Left ventricle myocardium inferior (tissue), 1 donor: ENCODE measurements around the gene SLC26A1. TPM values are rescaled to one million over a fixed set of nuclear protein-coding genes. Genes with fewer than 3 reads are reported as not detected.

Experiments used
- DNase-seq: peaks from one replicate; pipeline ENCODE4 v3.0.0-alpha.2; 2020
- H3K27ac ChIP-seq: fragments of 200-600 bp; replicated peaks from 2 replicates; pipeline ENCODE4 v1.8.0; 2021
- H3K27me3 ChIP-seq: fragments of 200-600 bp; 2 replicates; pipeline ENCODE4 v1.8.0; 2021; ENCODE audit warnings: low read depth
- H3K36me3 ChIP-seq: fragments of 200-600 bp; 2 replicates; pipeline ENCODE4 v1.8.0; 2021
- H3K4me1 ChIP-seq: fragments of 200-600 bp; 2 replicates; pipeline ENCODE4 v1.8.0; 2021
- H3K4me3 ChIP-seq: fragments of 200-600 bp; 2 replicates; pipeline ENCODE4 v1.8.0; 2021; ENCODE audit warnings: mild to moderate bottlenecking, moderate library complexity
- H3K9me3 ChIP-seq: fragments of 200-600 bp; replicated peaks from 2 replicates; pipeline ENCODE4 v1.8.0; 2021
- intact Hi-C: fragments of 100-400 bp; cut with micrococcal nuclease; formaldehyde crosslinking; loops from one replicate; pipeline ENCODE4 v1.11.0; 2022
- total RNA-seq: library from RNA; stranded (reverse); fragmentation: NEBNext Ultra II Directional; extraction: Animal tissue kit (Norgen Biotek cat#: 25700); gene quantifications from one replicate; pipeline ENCODE4 v1.2.1, GENCODE V29; 2021
- TF ChIP-seq, protein P1 (sequence below): fragments of 200-600 bp; IDR thresholded peaks from 2 replicates; pipeline ENCODE4 v1.8.0; 2021; ENCODE audit warnings: antibody characterized with exemption, mild to moderate bottlenecking, borderline replicate concordance
- donor health status: DM: no; HTN: yes; CAD: no; lungs with severe emphysema.

The SLC26A1 gene
- total RNA-seq, 1 donor from 2014 or later, result not detected

DNA sequence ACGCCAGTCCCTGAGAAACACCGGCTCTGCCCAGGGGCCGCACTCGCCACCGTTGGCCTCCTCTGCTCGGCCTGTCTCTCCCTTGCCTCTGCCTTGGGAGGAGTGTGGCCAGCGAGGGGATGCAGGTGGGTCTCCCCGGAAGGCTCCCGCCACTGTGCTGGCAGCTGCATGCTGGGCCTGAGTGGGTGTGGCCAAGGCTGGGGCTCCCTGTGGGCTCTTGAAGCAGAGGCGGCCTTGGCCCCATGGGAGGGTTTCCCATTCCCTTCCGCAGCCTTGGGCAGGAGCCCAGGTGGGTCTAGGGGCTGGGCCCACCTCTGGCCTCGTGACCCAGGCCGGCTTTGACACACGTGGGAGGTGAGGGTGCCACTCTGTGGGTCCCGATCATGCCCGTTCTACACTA, 37.4 kb upstream of the SLC26A1 start:
- H3K27ac ChIP-seq, result no peak overlapping the region
- TF ChIP-seq, protein P1, sequence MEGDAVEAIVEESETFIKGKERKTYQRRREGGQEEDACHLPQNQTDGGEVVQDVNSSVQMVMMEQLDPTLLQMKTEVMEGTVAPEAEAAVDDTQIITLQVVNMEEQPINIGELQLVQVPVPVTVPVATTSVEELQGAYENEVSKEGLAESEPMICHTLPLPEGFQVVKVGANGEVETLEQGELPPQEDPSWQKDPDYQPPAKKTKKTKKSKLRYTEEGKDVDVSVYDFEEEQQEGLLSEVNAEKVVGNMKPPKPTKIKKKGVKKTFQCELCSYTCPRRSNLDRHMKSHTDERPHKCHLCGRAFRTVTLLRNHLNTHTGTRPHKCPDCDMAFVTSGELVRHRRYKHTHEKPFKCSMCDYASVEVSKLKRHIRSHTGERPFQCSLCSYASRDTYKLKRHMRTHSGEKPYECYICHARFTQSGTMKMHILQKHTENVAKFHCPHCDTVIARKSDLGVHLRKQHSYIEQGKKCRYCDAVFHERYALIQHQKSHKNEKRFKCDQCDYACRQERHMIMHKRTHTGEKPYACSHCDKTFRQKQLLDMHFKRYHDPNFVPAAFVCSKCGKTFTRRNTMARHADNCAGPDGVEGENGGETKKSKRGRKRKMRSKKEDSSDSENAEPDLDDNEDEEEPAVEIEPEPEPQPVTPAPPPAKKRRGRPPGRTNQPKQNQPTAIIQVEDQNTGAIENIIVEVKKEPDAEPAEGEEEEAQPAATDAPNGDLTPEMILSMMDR, result no peak

DNA sequence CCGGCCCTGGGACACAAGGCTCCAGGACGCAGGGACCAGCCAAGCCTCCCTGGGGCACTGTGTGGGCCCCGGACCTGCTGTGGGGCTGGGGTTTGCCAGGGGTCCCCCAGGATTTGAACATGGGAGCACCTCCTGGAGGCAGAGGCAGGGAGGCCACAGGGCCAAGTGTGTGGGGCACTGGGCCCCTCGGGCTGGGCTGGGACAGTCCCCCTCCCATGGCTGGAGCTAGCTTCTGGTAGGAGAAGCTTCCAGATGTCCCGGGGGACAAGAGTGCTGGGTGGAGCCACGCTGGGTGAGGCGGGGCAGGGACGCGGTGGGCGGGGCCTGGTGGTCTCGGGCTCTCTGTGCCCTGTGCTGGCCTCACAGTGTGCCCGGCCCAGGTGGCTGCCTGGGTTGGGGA, 36.8 kb upstream of the SLC26A1 start:
- Histone ChIP-seq H3K36me3 (peaks cover 5% of the 10 kb centered on the region), H3K9me3 (no peaks in the 10 kb centered on the region), H3K27ac (no peak overlapping the region), H3K27me3 (peaks cover 57% of the 10 kb centered on the region), H3K4me3 (no peak overlapping the region), H3K4me1 (peaks cover 19% of the 10 kb centered on the region)
- no peak for DNase-seq
- TF ChIP-seq, protein P1, result no peak
- intact Hi-C loops, result no loop called here

More for the DNA sequence above, 37.4 kb upstream of the SLC26A1 start:
- no peak for DNase-seq
- Histone ChIP-seq H3K4me1 (peaks cover 23% of the 10 kb centered on the region), H3K36me3 (no peaks in the 10 kb centered on the region), H3K9me3 (no peaks in the 10 kb centered on the region), H3K27me3 (peaks cover 61% of the 10 kb centered on the region), H3K4me3 (no peak overlapping the region)
- intact Hi-C loops, result no loop called here

DNA sequence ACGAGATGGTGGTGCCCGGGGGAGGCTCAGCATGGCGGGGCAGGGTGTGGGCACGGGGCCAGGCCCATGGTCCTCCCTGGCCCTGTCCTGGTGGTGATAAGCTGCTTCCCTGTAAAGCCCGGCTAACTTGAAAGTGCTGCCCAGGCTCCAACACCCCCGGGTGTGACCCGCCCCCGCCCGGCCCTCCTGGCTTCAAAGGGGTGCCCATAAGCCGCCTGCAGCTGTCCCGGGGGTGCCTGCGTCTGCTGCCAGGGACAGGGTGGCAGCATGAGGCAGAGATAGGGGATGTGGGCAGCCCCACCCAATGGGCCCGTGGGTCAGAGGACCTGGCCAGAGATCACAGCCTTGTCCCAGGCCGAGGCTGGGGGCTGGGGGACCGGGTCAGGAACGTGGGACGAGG, 36.3 kb upstream of the SLC26A1 start:
- Histone ChIP-seq H3K27me3 (peaks cover 57% of the 10 kb centered on the region), H3K4me1 (peaks cover 18% of the 10 kb centered on the region), H3K9me3 (no peaks in the 10 kb centered on the region), H3K36me3 (peaks cover 6% of the 10 kb centered on the region), H3K4me3 (no peak overlapping the region), H3K27ac (no peak overlapping the region)
- no peak for DNase-seq
- intact Hi-C loops, result no loop called here
- TF ChIP-seq, protein P1, result no peak

DNA sequence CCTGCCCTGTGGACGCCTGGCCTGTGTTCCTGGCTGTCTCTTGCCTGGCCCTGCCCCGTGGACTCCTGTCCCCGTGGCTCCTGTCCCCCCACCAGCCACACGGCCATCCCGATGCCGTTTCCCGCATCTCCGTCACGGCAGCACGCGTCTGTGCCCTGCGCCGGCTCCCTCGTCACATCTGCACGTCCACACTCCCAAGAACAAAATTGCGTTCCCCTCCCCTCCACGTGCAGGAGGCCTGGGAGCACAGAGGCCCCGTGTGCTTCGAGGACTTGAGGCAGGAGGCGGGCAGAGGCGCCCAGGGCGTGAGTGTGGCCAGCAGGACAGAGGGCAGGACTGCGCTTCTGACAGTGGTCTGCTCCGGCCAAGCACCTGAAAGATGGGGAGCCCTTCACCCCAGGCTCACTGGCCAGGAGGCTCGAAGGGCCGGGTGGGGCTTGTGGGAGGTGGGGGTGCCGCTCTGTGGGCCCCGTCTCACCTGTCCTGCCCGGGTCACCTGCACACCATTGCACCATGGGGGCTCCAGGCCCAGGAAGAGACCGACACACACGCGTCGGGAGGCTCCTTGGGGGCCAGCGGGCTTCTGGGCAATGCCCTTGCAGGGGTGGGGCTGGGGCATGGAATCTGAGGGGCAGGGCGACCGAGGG, 35.5 kb upstream of the SLC26A1 start:
- Histone ChIP-seq H3K4me3 (no peak overlapping the region), H3K36me3 (peaks cover 10% of the 10 kb centered on the region), H3K9me3 (no peaks in the 10 kb centered on the region), H3K4me1 (peaks cover 11% of the 10 kb centered on the region), H3K27ac (no peak overlapping the region), H3K27me3 (peaks cover 49% of the 10 kb centered on the region)
- DNase-seq, result no peak
- TF ChIP-seq, protein P1, result no peak
- intact Hi-C loops, result no loop called here

DNA sequence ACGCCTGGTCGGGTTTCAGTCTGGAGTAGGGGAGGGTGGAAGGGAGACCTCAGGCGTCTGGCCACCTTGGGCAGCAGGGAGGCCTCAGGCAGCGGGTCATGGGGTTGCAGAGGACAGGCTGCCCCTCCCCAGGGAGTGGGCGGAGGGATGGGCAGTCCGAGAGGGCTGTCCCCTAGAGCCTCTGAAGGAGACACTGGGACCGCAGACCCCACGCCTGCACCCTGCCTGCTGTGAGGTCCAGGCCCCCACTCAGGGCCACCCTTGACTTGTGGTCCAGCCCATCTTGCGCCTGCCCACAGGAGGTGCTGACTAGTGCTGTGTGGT, 34.7 kb upstream of the SLC26A1 start:
- intact Hi-C loops, result no loop called here
- Histone ChIP-seq H3K27ac (no peak overlapping the region), H3K4me3 (no peak overlapping the region), H3K27me3 (peaks cover 41% of the 10 kb centered on the region), H3K36me3 (peaks cover 10% of the 10 kb centered on the region), H3K4me1 (peaks cover 11% of the 10 kb centered on the region), H3K9me3 (no peaks in the 10 kb centered on the region)
- TF ChIP-seq, protein P1, result no peak
- no peak for DNase-seq
